CD4-positive, alpha-beta T cell (primary cell): ENCODE measurements around the gene RIPK1. TPM values are rescaled to one million over a fixed set of nuclear protein-coding genes. Genes with fewer than 3 reads are reported as not detected.
"Not testable (repeated sequence)": the region's sequence is repeated elsewhere in the genome, so short reads cannot be mapped to it uniquely, and the experiment has no call there.

ENCODE experiments used
- ATAC-seq: fragments of 200-7000 bp; cut with Tn5 transposase; one replicate; pipeline ENCODE4 v1.10.0; 2022; ENCODE audit warnings: mild to moderate bottlenecking; ENCODE audit not compliant: poor library complexity
- CTCF ChIA-PET: fragments of 350-600 bp; sonication (Branson Sonifier 250); formaldehyde crosslinking; loops from one replicate; lab custom pipeline; 2021; ENCODE audit warnings: antibody characterized with exemption, inconsistent platforms; lab: Charles Lee
- POLR2A ChIA-PET: fragments of 350-600 bp; sonication (Branson Sonifier 250); formaldehyde crosslinking; loops from one replicate; lab custom pipeline; 2021; ENCODE audit warnings: antibody characterized with exemption, inconsistent platforms; lab: Charles Lee
- DNase-seq, 14 experiments: peaks; one replicate each; pipeline ENCODE4 v3.0.0-alpha.2; 2013 to 2020; ENCODE audit warnings: mixed read lengths in 2 of 14
- H3K27ac ChIP-seq, 2 donors: one replicate each; pipeline versions ENCODE4 v1.5.1 to v1.7.0; 2013; ENCODE audit warnings: low read length in 2 of 2, low read depth in 1 of 2, mild to moderate bottlenecking in 1 of 2
- H3K27me3 ChIP-seq, 2 experiments: 1 replicate in 1 of 2; 2 replicates in 1 of 2; pipeline versions ENCODE4 v1.6.1 to v1.7.0; 2013; ENCODE audit warnings: low read length in 2 of 2, control low read depth in 1 of 2, mild to moderate bottlenecking in 1 of 2, moderate library complexity in 1 of 2; ENCODE audit not compliant: insufficient read depth in 2 of 2, control insufficient read depth in 1 of 2
- H3K36me3 ChIP-seq: one replicate; pipeline ENCODE4 v1.6.1; 2013; ENCODE audit warnings: low read length, control low read depth; ENCODE audit not compliant: insufficient read depth
- H3K4me1 ChIP-seq: one replicate; pipeline ENCODE4 v1.6.1; 2013; ENCODE audit warnings: low read length, control low read depth; ENCODE audit not compliant: insufficient read depth
- H3K4me3 ChIP-seq: one replicate; pipeline ENCODE4 v1.5.1; 2013; ENCODE audit warnings: mild to moderate bottlenecking, low read length, moderate library complexity
- H3K9me3 ChIP-seq, 2 experiments: 1 replicate in 1 of 2; 2 replicates in 1 of 2; pipeline versions ENCODE4 v1.6.1 to v1.7.0; 2013; ENCODE audit warnings: low read length in 2 of 2, mild to moderate bottlenecking in 2 of 2, control low read depth in 1 of 2, moderate library complexity in 1 of 2; ENCODE audit not compliant: control insufficient read depth in 1 of 2, insufficient read depth in 1 of 2
- H3K27ac Mint-ChIP-seq: one replicate; pipeline ENCODE4 v1.8.0; 2020; ENCODE audit warnings: mixed read lengths
- H3K27me3 Mint-ChIP-seq: one replicate; pipeline ENCODE4 v1.8.0; 2021; ENCODE audit warnings: mixed read lengths
- H3K36me3 Mint-ChIP-seq: one replicate; pipeline ENCODE4 v1.8.0; 2021; ENCODE audit warnings: low read depth, mixed read lengths
- H3K4me1 Mint-ChIP-seq: one replicate; pipeline ENCODE4 v1.8.0; 2021; ENCODE audit warnings: low read depth, mixed read lengths
- H3K4me3 Mint-ChIP-seq: one replicate; pipeline ENCODE4 v1.8.0; 2020; ENCODE audit warnings: mild to moderate bottlenecking, mixed read lengths
- H3K9me3 Mint-ChIP-seq: one replicate; pipeline ENCODE4 v1.8.0; 2020; ENCODE audit warnings: mixed read lengths
- CTCF ChIP-seq: fragments of 200-600 bp; IDR thresholded peaks from one replicate; pipeline ENCODE4 v1.8.0; 2022; ENCODE audit warnings: antibody characterized with exemption, mild to moderate bottlenecking
- intact Hi-C, 2 experiments: fragments of 100-400 bp; cut with DNase I in 1 of 2; cut with micrococcal nuclease in 1 of 2; formaldehyde crosslinking; loops; one replicate each; pipeline versions ENCODE4 v1.15.1 to v1.9.0; 2023 to 2025; cut with DNase I, micrococcal nuclease
- total RNA-seq, 174 experiments: library from RNA in 2 of 174; stranded (reverse) in 2 of 174; gene quantifications; one replicate each; pipeline ENCODE4 v1.2.3 and lab custom pipeline; 2021 to 2026

The RIPK1 gene
- total RNA-seq, 2 experiments from 2014 or later: 17.2 to 17.3 TPM

GRCh38 chr6:3061501-3061941 is 6.8 kb upstream of the RIPK1 start:
- no peaks in the 10 kb centered on the region for H3K9me3 Mint-ChIP-seq
- TF ChIP-seq CTCF: no peak
- Histone ChIP-seq H3K4me1 (peaks cover 15% of the 10 kb centered on the region), H3K36me3 (no peaks in the 10 kb centered on the region), H3K9me3 (no peaks in the 10 kb centered on the region), H3K27me3 (no peaks in the 10 kb centered on the region), H3K4me3 (no peak overlapping the region), H3K27ac (no peak overlapping the region)
- peaks cover 34% of the 10 kb centered on the region for H3K4me1 Mint-ChIP-seq
- H3K36me3 Mint-ChIP-seq: peaks cover 5% of the 10 kb centered on the region
- no peaks in the 10 kb centered on the region for H3K27me3 Mint-ChIP-seq
- CTCF ChIA-PET: interaction anchor here (0.6 kb wide), 1 partner anchor 16 kb away, joined by 3 read pairs; no protein-coding TSS in a partner anchor
- no peak for DNase-seq
- H3K4me3 Mint-ChIP-seq: no peak overlapping the region
- intact Hi-C loops: loop anchor here (2.0 to 5.0 kb wide), 2 partner anchors 215 to 269 kb away; no protein-coding TSS in a partner anchor
- POLR2A ChIA-PET: interaction anchor here (2.4 kb wide), 1 partner anchor 72 kb away, joined by 7 read pairs; no protein-coding TSS in a partner anchor
- H3K27ac Mint-ChIP-seq: no peak overlapping the region
- no peak for ATAC-seq

- DNase-seq: peak in 1 of 14 experiments; percentile 34
- not testable (repeated sequence) for H3K9me3 Mint-ChIP-seq, H3K27me3 Mint-ChIP-seq, ATAC-seq, H3K36me3 ChIP-seq, H3K27me3 ChIP-seq, H3K9me3 ChIP-seq
- peaks cover 11% of the 10 kb centered on the region for H3K36me3 Mint-ChIP-seq
- CTCF ChIA-PET: interaction anchor here (0.8 to 1.0 kb wide), 3 partner anchors 52 to 73 kb away, joined by 3 to 4 read pairs (median 3); no protein-coding TSS in a partner anchor
- H3K27ac Mint-ChIP-seq: peak overlapping the region; percentile 87
- POLR2A ChIA-PET: interaction anchor here (1.0 to 1.6 kb wide), 19 partner anchors 10 to 300 kb away, joined by 3 to 39 read pairs (median 6); partner anchors contain the start of genes BPHL, NQO2, SERPINB1 and TUBB2A
- H3K4me1 Mint-ChIP-seq: peaks cover 50% of the 10 kb centered on the region
- intact Hi-C loops: loop anchor here in 1 of 2 experiments (2.0 to 5.0 kb wide), 2 partner anchors 65 to 271 kb away; partner anchors contain the start of gene NQO2
- peak overlapping the region; percentile 95 for H3K4me3 Mint-ChIP-seq
- Histone ChIP-seq H3K27ac (peak overlapping the region in 1 of 2 donors; percentile 29), H3K4me1 (peaks cover 23% of the 10 kb centered on the region), H3K4me3 (peak overlapping the region; percentile 75)
Measured at GRCh38 chr6:3063340-3063732, 5.0 kb upstream of the RIPK1 start.

- H3K4me1 ChIP-seq: peaks cover 23% of the 10 kb centered on the region
- peak overlapping the region; percentile 87 for H3K27ac Mint-ChIP-seq
- H3K4me1 Mint-ChIP-seq: peaks cover 45% of the 10 kb centered on the region
- no peaks in the 10 kb centered on the region for H3K27me3 Mint-ChIP-seq
- DNase-seq: peak; percentile 76 to 96 (median 88)
- ChIA-PET CTCF (interaction anchor here (0.6 to 1.0 kb wide), 5 partner anchors 52 to 124 kb away, joined by 3 to 4 read pairs (median 3); no protein-coding TSS in a partner anchor), POLR2A (interaction anchor here (0.7 to 1.6 kb wide), 21 partner anchors 10 to 958 kb away, joined by 3 to 39 read pairs (median 6); partner anchors contain the start of genes BPHL, NQO2, SERPINB1 and TUBB2A)
- H3K9me3 ChIP-seq: no peaks in the 10 kb centered on the region
- H3K36me3 Mint-ChIP-seq: peaks cover 14% of the 10 kb centered on the region
- no peaks in the 10 kb centered on the region for H3K9me3 Mint-ChIP-seq
- no peaks in the 10 kb centered on the region for H3K27me3 ChIP-seq
- H3K27ac ChIP-seq: peak overlapping the region; percentile 63 to 65
- intact Hi-C loops: loop anchor here in 1 of 2 experiments (2.0 to 5.0 kb wide), 2 partner anchors 65 to 272 kb away; partner anchors contain the start of gene NQO2
- H3K4me3 Mint-ChIP-seq: peak overlapping the region; percentile 95
- no peaks in the 10 kb centered on the region for H3K36me3 ChIP-seq
- peak; percentile 74 for ATAC-seq
- TF ChIP-seq CTCF: no peak
- peak overlapping the region; percentile 75 for H3K4me3 ChIP-seq
Measured at GRCh38 chr6:3063733-3064700, 4.3 kb upstream of the RIPK1 start.
